ENCODE data around the gene MKRN1.

The MKRN1 gene

GRCh38 chr7:140435252-140435895, 43.9 kb downstream of the MKRN1 start:
- H2BK120ac ChIP-seq (ENCODE audit: insufficient read depth, low read length, poor library complexity): no peak overlapping the region
- no peak overlapping the region for H3K27ac ChIP-seq (ENCODE audit: low read depth, low read length)
- no peaks in the 10 kb centered on the region for H3K36me3 ChIP-seq (ENCODE audit: control insufficient read depth in 1 of 2, insufficient read depth in 2 of 2, low read length in 2 of 2)
- no peak overlapping the region for H3K4me2 ChIP-seq (ENCODE audit: low read length)
- H2AK5ac ChIP-seq (ENCODE audit: low read length): no peak overlapping the region
- no peak overlapping the region for H3K4me3 ChIP-seq (ENCODE audit: low read depth, low read length)
- no peak overlapping the region for H3K23ac ChIP-seq (ENCODE audit: low read length)
- H3K4ac ChIP-seq (ENCODE audit: low read depth, low read length): no peak overlapping the region
- peaks cover 2% of the 10 kb centered on the region for H3K9me3 ChIP-seq (ENCODE audit: insufficient read depth, low read depth, low read length)
- H3K79me2 ChIP-seq (ENCODE audit: control insufficient read depth, insufficient read depth, low read length, poor library complexity): no peaks in the 10 kb centered on the region
- H3K27me3 ChIP-seq (ENCODE audit: insufficient read depth, low read length): no peaks in the 10 kb centered on the region
- H2AFZ ChIP-seq (ENCODE audit: insufficient read depth, low read length, poor library complexity): no peak overlapping the region
- H3K9ac ChIP-seq (ENCODE audit: low read length): no peak overlapping the region
- no peaks in the 10 kb centered on the region for H3K79me1 ChIP-seq (ENCODE audit: low read length)
- DNase-seq: no peak
- H2BK5ac ChIP-seq (ENCODE audit: low read depth, low read length, poor library complexity): no peak overlapping the region
- no peak overlapping the region for H2BK12ac ChIP-seq (ENCODE audit: low read length)
- no peaks in the 10 kb centered on the region for H3K4me1 ChIP-seq (ENCODE audit: control insufficient read depth in 1 of 2, insufficient read depth in 2 of 2, low read length in 2 of 2)
- no peak overlapping the region for H3K18ac ChIP-seq (ENCODE audit: low read length)
- H4K8ac ChIP-seq (ENCODE audit: low read depth, low read length): no peak overlapping the region
- H3K14ac ChIP-seq (ENCODE audit: low read length): no peak overlapping the region
- H4K91ac ChIP-seq (ENCODE audit: low read depth, low read length): no peak overlapping the region
- WGBS (ENCODE audit: extremely low coverage, insufficient coverage, insufficient read length): no CpG with 5 or more reads among the region's 51 CpGs
- no peak overlapping the region for H4K12ac ChIP-seq (ENCODE audit: low read depth, low read length)

GRCh38 chr7:140433396-140433795, 45.9 kb downstream of the MKRN1 start:
- Histone ChIP-seq H3K27me3 (ENCODE audit: insufficient read depth, low read length) (no peaks in the 10 kb centered on the region), H3K9ac (ENCODE audit: low read length) (no peak overlapping the region), H3K9me3 (ENCODE audit: insufficient read depth, low read depth, low read length) (peaks cover 2% of the 10 kb centered on the region), H2BK120ac (ENCODE audit: insufficient read depth, low read length, poor library complexity) (no peak overlapping the region), H3K4me1 (ENCODE audit: control insufficient read depth in 1 of 2, insufficient read depth in 2 of 2, low read length in 2 of 2) (no peaks in the 10 kb centered on the region), H2AFZ (ENCODE audit: insufficient read depth, low read length, poor library complexity) (no peak overlapping the region), H3K4ac (ENCODE audit: low read depth, low read length) (no peak overlapping the region), H4K12ac (ENCODE audit: low read depth, low read length) (no peak overlapping the region), H4K91ac (ENCODE audit: low read depth, low read length) (no peak overlapping the region), H3K27ac (ENCODE audit: low read depth, low read length) (no peak overlapping the region), H3K4me3 (ENCODE audit: low read depth, low read length) (no peak overlapping the region), H3K23ac (ENCODE audit: low read length) (no peak overlapping the region), H3K4me2 (ENCODE audit: low read length) (no peak overlapping the region), H3K79me1 (ENCODE audit: low read length) (no peaks in the 10 kb centered on the region), H3K18ac (ENCODE audit: low read length) (no peak overlapping the region), H3K36me3 (ENCODE audit: control insufficient read depth in 1 of 2, insufficient read depth in 2 of 2, low read length in 2 of 2) (no peaks in the 10 kb centered on the region), H2BK5ac (ENCODE audit: low read depth, low read length, poor library complexity) (no peak overlapping the region), H4K8ac (ENCODE audit: low read depth, low read length) (no peak overlapping the region), H2AK5ac (ENCODE audit: low read length) (no peak overlapping the region), H2BK12ac (ENCODE audit: low read length) (no peak overlapping the region), H3K79me2 (ENCODE audit: control insufficient read depth, insufficient read depth, low read length, poor library complexity) (no peaks in the 10 kb centered on the region), H3K14ac (ENCODE audit: low read length) (no peak overlapping the region)
- peak; percentile 69 to 88 for DNase-seq
- WGBS (ENCODE audit: extremely low coverage, insufficient coverage, insufficient read length): no CpG with 5 or more reads among the region's 3 CpGs

- H2BK12ac ChIP-seq (ENCODE audit: low read length): no peak overlapping the region
- no peak overlapping the region for H4K8ac ChIP-seq (ENCODE audit: low read depth, low read length)
- no peak overlapping the region for H3K14ac ChIP-seq (ENCODE audit: low read length)
- no peak overlapping the region for H2AFZ ChIP-seq (ENCODE audit: insufficient read depth, low read length, poor library complexity)
- H2BK120ac ChIP-seq (ENCODE audit: insufficient read depth, low read length, poor library complexity): no peak overlapping the region
- H3K23ac ChIP-seq (ENCODE audit: low read length): no peak overlapping the region
- H3K27me3 ChIP-seq (ENCODE audit: insufficient read depth, low read length): no peaks in the 10 kb centered on the region
- H3K9ac ChIP-seq (ENCODE audit: low read length): no peak overlapping the region
- H3K18ac ChIP-seq (ENCODE audit: low read length): no peak overlapping the region
- no peak overlapping the region for H4K12ac ChIP-seq (ENCODE audit: low read depth, low read length)
- no peaks in the 10 kb centered on the region for H3K36me3 ChIP-seq (ENCODE audit: control insufficient read depth in 1 of 2, insufficient read depth in 2 of 2, low read length in 2 of 2)
- H3K4me1 ChIP-seq (ENCODE audit: control insufficient read depth in 1 of 2, insufficient read depth in 2 of 2, low read length in 2 of 2): no peaks in the 10 kb centered on the region
- no CpG with 5 or more reads among the region's 6 CpGs for WGBS (ENCODE audit: extremely low coverage, insufficient coverage, insufficient read length)
- H3K4me3 ChIP-seq (ENCODE audit: low read depth, low read length): no peak overlapping the region
- H3K4ac ChIP-seq (ENCODE audit: low read depth, low read length): no peak overlapping the region
- DNase-seq: no peak
- no peak overlapping the region for H2AK5ac ChIP-seq (ENCODE audit: low read length)
- no peak overlapping the region for H2BK5ac ChIP-seq (ENCODE audit: low read depth, low read length, poor library complexity)
- H4K91ac ChIP-seq (ENCODE audit: low read depth, low read length): no peak overlapping the region
- peaks cover 2% of the 10 kb centered on the region for H3K9me3 ChIP-seq (ENCODE audit: insufficient read depth, low read depth, low read length)
- H3K79me1 ChIP-seq (ENCODE audit: low read length): no peaks in the 10 kb centered on the region
- H3K27ac ChIP-seq (ENCODE audit: low read depth, low read length): no peak overlapping the region
- H3K4me2 ChIP-seq (ENCODE audit: low read length): no peak overlapping the region
- no peaks in the 10 kb centered on the region for H3K79me2 ChIP-seq (ENCODE audit: control insufficient read depth, insufficient read depth, low read length, poor library complexity)
Measured at GRCh38 chr7:140426130-140426529, 53.2 kb downstream of the MKRN1 start.

- Histone ChIP-seq H2AFZ (ENCODE audit: insufficient read depth, low read length, poor library complexity) (no peak overlapping the region), H2AK5ac (ENCODE audit: low read length) (no peak overlapping the region), H3K79me2 (ENCODE audit: control insufficient read depth, insufficient read depth, low read length, poor library complexity) (no peaks in the 10 kb centered on the region), H4K12ac (ENCODE audit: low read depth, low read length) (no peak overlapping the region), H3K18ac (ENCODE audit: low read length) (no peak overlapping the region), H3K4me2 (ENCODE audit: low read length) (no peak overlapping the region), H4K91ac (ENCODE audit: low read depth, low read length) (no peak overlapping the region), H3K36me3 (ENCODE audit: control insufficient read depth in 1 of 2, insufficient read depth in 2 of 2, low read length in 2 of 2) (no peaks in the 10 kb centered on the region), H3K4me1 (ENCODE audit: control insufficient read depth in 1 of 2, insufficient read depth in 2 of 2, low read length in 2 of 2) (no peaks in the 10 kb centered on the region), H3K4ac (ENCODE audit: low read depth, low read length) (no peak overlapping the region), H3K23ac (ENCODE audit: low read length) (no peak overlapping the region), H3K4me3 (ENCODE audit: low read depth, low read length) (no peak overlapping the region), H4K8ac (ENCODE audit: low read depth, low read length) (no peak overlapping the region), H2BK5ac (ENCODE audit: low read depth, low read length, poor library complexity) (no peak overlapping the region), H3K9ac (ENCODE audit: low read length) (no peak overlapping the region), H3K27ac (ENCODE audit: low read depth, low read length) (no peak overlapping the region), H3K9me3 (ENCODE audit: insufficient read depth, low read depth, low read length) (peaks cover under 1% of the 10 kb centered on the region), H3K79me1 (ENCODE audit: low read length) (no peaks in the 10 kb centered on the region), H2BK12ac (ENCODE audit: low read length) (no peak overlapping the region), H2BK120ac (ENCODE audit: insufficient read depth, low read length, poor library complexity) (no peak overlapping the region), H3K14ac (ENCODE audit: low read length) (no peak overlapping the region), H3K27me3 (ENCODE audit: insufficient read depth, low read length) (no peaks in the 10 kb centered on the region)
- DNase-seq: no peak
- no CpG with 5 or more reads among the region's 12 CpGs for WGBS (ENCODE audit: extremely low coverage, insufficient coverage, insufficient read length)
Measured at GRCh38 chr7:140425718-140426117, 53.6 kb downstream of the MKRN1 start.
